ENCODE results near the gene SDCCAG8.
A peak's percentile ranks its signal among the peaks of the same experiment; 100 is the strongest.

SDCCAG8 gene

DNA sequence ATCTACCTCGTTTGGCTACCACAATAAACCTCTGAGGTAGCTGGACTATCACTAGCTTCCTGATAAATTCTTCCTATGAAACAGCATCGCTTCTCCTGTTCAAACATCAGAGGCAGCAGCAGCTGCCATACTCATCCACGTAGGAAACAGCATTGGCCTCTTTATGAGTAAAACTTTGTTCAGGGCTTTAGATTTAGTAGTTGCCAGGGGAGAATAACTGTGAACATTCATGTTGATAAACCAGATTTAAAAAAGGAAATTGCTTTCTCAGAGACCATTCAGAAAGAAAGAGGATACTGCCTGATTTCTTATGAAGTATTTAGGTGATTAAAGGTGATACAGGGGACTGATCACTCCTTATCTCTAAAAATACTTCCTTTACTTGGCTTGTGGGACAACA is 7.9 kb upstream of the SDCCAG8 start:
- TF ChIP-seq CTCF (IDR thresholded peaks at IDR 0.05) = no peak
- TF ChIP-seq ZFX (IDR thresholded peaks at IDR 0.05; ENCODE audit: borderline replicate concordance) = no peak

DNA sequence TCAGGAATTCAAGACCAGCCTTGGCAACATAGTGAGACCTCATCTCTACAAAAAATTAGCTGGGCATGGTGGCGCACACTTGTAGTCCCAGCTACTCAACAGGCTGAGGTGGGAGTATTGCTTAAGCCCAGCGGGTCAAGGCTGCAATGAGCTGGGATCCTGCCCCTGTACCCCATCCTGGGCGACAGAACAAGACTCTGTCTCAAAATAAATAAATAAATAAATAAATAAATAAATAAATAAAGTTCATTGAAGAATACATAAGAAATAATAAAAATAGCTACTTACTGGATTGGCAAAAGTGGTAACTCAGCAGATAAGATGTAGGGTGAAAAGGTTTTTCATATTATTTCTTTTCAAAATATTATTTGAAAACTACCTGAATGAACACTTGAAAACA is 6.6 kb upstream of the SDCCAG8 start:
- TF ChIP-seq CTCF (IDR thresholded peaks at IDR 0.05) = no peak
- TF ChIP-seq ZFX (IDR thresholded peaks at IDR 0.05; ENCODE audit: borderline replicate concordance) = no peak
- H3K27ac ChIP-seq = no peak overlapping the region

More for the DNA sequence above, 7.9 kb upstream of the SDCCAG8 start:
- H3K27ac ChIP-seq = no peak overlapping the region

- H3K27ac ChIP-seq = no peak overlapping the region
- TF ChIP-seq ZFX (IDR thresholded peaks at IDR 0.05; ENCODE audit: borderline replicate concordance) (no peak), CTCF (IDR thresholded peaks at IDR 0.05) (no peak)
These were observed 5.7 kb upstream of the SDCCAG8 start for GRCh38 chr1:243250102-243250501.

- H3K27ac ChIP-seq = no peak overlapping the region
- TF ChIP-seq CTCF (IDR thresholded peaks at IDR 0.05) = no peak
- TF ChIP-seq ZFX (IDR thresholded peaks at IDR 0.05; ENCODE audit: borderline replicate concordance) = no peak
These were observed 4.3 kb upstream of the SDCCAG8 start for GRCh38 chr1:243251539-243251938.

DNA sequence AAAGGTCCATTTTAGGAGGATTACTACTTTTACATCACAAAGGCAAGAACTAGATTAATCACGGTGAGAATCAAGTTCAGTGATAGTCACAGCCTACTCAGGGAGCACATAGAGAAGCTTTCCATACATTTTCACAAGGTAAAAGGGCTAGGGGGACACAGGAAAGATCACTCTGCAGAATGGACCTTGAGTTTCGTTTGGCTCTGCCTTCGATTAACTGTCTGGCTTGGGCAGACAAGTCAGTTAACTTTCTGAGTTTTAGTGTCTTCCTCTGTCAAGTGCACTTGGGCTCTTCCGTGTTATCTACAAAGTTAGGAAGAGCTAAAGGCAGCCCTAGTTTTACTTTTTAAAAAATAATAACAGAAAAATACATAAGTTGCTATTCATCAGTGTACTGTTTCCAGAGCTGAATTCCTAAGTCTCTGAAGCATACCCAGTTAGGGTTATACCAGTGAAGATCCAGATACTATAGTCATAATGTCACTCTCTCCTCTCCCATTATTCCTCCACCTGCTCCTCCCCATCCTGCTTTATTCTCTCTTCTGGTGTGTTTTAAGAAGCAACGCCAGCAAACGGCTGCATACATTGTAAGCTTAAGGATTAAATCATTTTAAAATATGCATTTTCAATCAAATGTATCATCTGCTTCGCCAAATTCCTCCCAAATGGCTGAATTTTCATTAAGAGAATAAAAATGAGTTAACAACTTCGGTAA is 2.5 kb upstream of the SDCCAG8 start:
- no peak for TF ChIP-seq ZFX (IDR thresholded peaks at IDR 0.05; ENCODE audit: borderline replicate concordance)
- no peak for TF ChIP-seq CTCF (IDR thresholded peaks at IDR 0.05)
- H3K27ac ChIP-seq = no peak overlapping the region

- no peak for TF ChIP-seq ZFX (IDR thresholded peaks at IDR 0.05; ENCODE audit: borderline replicate concordance)
- no peak for TF ChIP-seq CTCF (IDR thresholded peaks at IDR 0.05)
- no peak overlapping the region for H3K27ac ChIP-seq
These were observed 2.0 kb upstream of the SDCCAG8 start for GRCh38 chr1:243253926-243254232.

DNA sequence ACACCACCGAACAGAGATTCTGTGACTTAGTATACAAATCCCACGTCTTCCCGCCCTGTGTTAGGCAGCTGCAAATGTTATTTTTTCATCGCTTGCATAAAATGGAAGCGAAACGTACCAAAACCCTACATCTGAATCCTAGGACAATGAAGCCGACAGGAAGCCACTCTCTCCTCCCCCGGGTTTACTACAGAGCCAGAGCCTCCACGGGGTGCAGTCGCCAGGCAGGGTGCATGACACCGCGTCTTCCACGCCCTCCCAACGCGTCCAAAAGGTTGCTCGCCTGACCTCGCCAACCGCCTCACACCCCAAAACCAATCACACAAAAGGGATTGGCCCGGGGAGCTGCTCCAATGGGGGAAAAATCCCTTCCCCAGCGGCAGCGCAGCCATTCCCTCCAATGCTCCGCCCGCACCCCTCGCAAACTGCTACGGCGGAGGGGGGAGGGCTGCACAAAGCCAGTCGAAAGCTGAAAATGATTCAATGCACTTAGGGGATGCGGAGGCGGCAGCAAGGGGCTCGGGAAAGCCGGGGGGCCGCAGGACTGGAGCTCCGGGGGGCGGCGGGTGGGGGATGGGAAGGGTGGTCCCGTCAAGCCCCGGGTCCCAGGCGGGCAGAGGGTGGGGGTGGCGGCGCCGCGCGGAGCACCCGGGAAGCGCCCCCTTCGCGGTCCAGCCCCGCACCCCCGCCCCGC is 1.5 kb upstream of the SDCCAG8 start:
- peak overlapping the region; percentile 89 for H3K27ac ChIP-seq
- TF ChIP-seq ZFX (IDR thresholded peaks at IDR 0.05; ENCODE audit: borderline replicate concordance) = no peak
- no peak for TF ChIP-seq CTCF (IDR thresholded peaks at IDR 0.05)
